ENCODE results near the gene PRR20B.

DNA sequence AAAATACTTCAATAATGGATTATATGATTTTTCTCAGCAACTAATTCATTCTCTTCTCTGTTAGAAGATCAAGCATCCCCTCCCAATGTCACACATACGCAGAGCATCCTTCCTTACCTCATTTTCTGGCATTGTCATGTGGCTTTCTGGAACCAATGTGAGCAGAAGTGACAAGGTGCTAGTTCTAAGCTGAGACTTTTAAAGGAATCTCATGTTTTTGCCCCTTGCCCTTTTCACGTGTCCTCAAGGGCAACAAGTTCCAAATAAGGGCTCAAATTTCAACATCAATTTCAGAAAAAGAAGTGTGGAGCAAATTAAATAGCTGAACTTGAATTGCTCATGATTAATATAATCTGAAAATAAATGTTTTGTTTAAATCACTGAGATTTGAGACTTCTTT is 11.2 kb upstream of the PRR20B start:
- TF ChIP-seq, protein P1, sequence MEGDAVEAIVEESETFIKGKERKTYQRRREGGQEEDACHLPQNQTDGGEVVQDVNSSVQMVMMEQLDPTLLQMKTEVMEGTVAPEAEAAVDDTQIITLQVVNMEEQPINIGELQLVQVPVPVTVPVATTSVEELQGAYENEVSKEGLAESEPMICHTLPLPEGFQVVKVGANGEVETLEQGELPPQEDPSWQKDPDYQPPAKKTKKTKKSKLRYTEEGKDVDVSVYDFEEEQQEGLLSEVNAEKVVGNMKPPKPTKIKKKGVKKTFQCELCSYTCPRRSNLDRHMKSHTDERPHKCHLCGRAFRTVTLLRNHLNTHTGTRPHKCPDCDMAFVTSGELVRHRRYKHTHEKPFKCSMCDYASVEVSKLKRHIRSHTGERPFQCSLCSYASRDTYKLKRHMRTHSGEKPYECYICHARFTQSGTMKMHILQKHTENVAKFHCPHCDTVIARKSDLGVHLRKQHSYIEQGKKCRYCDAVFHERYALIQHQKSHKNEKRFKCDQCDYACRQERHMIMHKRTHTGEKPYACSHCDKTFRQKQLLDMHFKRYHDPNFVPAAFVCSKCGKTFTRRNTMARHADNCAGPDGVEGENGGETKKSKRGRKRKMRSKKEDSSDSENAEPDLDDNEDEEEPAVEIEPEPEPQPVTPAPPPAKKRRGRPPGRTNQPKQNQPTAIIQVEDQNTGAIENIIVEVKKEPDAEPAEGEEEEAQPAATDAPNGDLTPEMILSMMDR (IDR thresholded peaks at IDR 0.05), result no peak
- TF ChIP-seq POLR2AphosphoS5 (IDR thresholded peaks at IDR 0.05) (no peak), EP300 (IDR thresholded peaks at IDR 0.05) (no peak)
